LNCaP clone FGC (cell line): ENCODE measurements around the gene CHRNB2.

Experiments
- DNase-seq: peaks from one replicate; pipeline ENCODE4 v3.0.0-alpha.2; 2011; ENCODE audit warnings: low read depth
- H3K4me3 ChIP-seq: 2 replicates; pipeline ENCODE4 v1.5.1; 2011; ENCODE audit warnings: mild to moderate bottlenecking, low read depth, low read length, control low read depth
- CTCF ChIP-seq: IDR thresholded peaks from 2 replicates; pipeline ENCODE4 v1.5.1; 2012; ENCODE audit warnings: mild to moderate bottlenecking; ENCODE audit not compliant: control insufficient read depth, insufficient read depth; ENCODE audit errors: extremely low read depth

Gene CHRNB2

DNA sequence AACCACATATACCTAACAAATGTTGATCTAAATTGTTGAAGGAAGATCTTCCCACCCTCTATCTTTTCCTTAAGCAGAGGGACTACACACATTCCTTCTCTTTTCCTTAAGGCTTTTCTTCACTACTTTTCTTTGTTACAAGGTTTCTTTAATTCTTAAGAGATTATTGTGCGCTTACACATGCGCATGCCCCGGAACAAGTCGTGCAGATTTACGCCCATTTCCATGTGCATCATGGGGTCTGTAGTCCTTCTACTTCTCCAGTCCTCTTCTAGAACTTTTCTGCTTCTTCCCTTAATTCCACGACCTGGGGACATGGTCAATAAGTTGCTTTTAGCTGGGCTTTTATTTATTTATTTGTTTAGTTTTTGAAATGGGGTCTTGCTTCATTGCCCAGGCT, 1.7 kb upstream of the CHRNB2 start:
- DNase-seq, result no peak
- no peak for TF ChIP-seq CTCF
- H3K4me3 ChIP-seq, result no peak overlapping the region

DNA sequence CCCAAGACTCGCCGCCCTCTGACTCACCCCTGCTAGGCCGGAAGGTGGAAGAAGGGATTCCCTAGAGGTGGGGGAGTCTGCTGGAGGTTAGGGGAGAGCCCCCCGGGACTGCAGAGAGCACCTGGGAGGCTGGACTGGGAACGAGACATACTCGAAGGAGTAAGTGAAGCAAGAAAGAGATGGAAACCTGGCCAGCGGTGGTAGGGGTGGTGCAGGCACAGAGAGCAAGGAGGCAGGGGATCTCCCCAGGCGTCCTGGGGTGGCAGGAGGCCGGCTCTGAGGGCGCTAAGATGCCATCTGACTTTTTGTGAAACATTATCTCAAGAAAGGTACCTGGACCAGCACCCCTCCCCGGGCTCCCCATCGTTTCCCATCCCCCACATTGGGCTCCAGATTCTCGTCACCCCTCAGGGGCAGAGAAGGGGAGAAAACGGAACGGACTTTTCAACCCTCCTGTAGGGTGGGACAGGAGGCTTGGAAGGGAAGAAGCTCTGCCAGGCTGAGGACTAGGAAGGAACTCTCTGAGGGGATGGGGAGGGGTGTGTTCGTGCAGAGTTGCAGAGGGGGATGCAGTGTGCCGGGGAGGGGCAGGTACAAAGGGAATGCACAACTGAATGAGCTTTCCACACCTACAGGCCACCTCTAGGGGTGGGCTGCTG, 708 bp downstream of the CHRNB2 start:
- TF ChIP-seq CTCF, result no peak
- DNase-seq, result no peak
- no peak overlapping the region for H3K4me3 ChIP-seq

DNA sequence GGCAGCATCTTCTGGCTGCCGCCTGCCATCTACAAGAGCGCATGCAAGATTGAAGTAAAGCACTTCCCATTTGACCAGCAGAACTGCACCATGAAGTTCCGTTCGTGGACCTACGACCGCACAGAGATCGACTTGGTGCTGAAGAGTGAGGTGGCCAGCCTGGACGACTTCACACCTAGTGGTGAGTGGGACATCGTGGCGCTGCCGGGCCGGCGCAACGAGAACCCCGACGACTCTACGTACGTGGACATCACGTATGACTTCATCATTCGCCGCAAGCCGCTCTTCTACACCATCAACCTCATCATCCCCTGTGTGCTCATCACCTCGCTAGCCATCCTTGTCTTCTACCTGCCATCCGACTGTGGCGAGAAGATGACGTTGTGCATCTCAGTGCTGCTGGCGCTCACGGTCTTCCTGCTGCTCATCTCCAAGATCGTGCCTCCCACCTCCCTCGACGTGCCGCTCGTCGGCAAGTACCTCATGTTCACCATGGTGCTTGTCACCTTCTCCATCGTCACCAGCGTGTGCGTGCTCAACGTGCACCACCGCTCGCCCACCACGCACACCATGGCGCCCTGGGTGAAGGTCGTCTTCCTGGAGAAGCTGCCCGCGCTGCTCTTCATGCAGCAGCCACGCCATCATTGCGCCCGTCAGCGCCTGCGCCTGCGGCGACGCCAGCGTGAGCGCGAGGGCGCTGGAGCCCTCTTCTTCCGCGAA, 3.8 kb downstream of the CHRNB2 start:
- DNase-seq, result no peak
- no peak overlapping the region for H3K4me3 ChIP-seq
- TF ChIP-seq CTCF, result no peak

GRCh38 chr1:154571964-154572288, 4.3 kb downstream of the CHRNB2 start:
- no peak overlapping the region for H3K4me3 ChIP-seq
- no peak for DNase-seq
- no peak for TF ChIP-seq CTCF

DNA sequence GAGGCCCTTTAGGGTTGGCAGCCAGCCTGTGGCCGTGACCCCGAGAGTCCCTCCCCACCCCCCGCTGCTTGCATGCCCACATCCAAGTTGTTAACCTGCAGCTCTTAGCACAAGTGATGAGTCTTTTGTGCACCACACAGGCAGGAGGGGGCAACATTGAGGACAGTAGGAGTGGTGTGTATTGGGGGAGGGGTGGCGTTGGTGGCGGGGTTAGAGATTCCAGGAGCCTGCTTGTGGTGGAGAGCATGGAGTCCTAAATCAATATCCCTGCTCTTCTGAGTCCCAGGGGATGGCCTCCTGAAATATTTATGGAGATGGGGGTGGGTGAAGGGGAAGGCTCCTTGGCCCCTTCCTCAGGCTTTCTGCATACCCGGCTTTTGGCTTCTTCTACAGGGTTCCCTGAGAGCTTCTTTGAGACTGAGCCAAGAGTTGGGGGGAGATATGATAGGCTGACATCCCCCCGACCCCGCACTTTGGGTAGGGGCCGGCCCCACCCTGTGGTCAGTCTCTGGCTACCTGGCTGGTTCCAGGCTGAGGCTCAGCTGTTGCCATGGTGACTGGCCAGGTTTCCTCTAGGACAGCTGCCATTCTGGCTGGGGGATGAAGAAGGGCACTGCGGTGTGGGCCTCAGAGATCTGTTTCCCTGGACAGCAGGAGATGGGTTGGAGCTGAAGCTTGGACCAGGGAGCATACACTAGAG, 5.0 kb downstream of the CHRNB2 start:
- no peak for TF ChIP-seq CTCF
- no peak overlapping the region for H3K4me3 ChIP-seq
- no peak for DNase-seq

DNA sequence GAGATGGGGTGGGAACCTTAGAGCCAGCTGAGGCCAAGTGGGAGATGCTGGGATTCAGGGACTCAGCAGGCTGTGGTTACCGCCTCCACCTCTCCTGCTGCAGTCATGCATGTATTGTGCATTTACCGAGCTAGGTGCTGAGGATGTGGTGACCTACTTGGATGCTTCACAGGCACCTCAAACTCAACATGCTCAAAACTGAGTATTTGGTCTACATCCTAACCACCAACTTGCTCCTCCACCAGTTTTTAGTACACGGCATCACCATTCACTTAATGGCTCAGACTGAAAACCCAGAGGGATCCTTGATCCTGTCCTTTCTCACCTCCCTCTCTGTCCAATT, 5.6 kb downstream of the CHRNB2 start:
- DNase-seq, result no peak
- TF ChIP-seq CTCF, result no peak
- no peak overlapping the region for H3K4me3 ChIP-seq
